B cell (primary cell): Measurements from ENCODE around the gene IRF9. TPM values are rescaled to one million over a fixed set of nuclear protein-coding genes. Genes with fewer than 3 reads are reported as not detected.
A peak's percentile ranks its signal among the peaks of the same experiment; 100 is the strongest.
"Not testable (repeated sequence)": the region's sequence is repeated elsewhere in the genome, so short reads cannot be mapped to it uniquely, and the experiment has no call there.

Experiments used
- ATAC-seq: fragments of 200-7000 bp; cut with Tn5 transposase; one replicate; pipeline ENCODE4 v1.10.0; 2021; ENCODE audit warnings: low read depth, mild to moderate bottlenecking, moderate number of reproducible peaks, moderate library complexity
- CTCF ChIA-PET: fragments of 350-600 bp; sonication (Branson Sonifier 250); formaldehyde crosslinking; loops from one replicate; lab custom pipeline; 2021; ENCODE audit warnings: antibody characterized with exemption, inconsistent platforms; lab: Charles Lee
- POLR2A ChIA-PET: fragments of 350-600 bp; sonication (Branson Sonifier 250); formaldehyde crosslinking; loops from one replicate; lab custom pipeline; 2021; ENCODE audit warnings: antibody characterized with exemption; lab: Charles Lee
- DNase-seq: peaks from one replicate; pipeline ENCODE4 v3.0.0; 2013
- H2AFZ ChIP-seq: 2 replicates; pipeline ENCODE4 v1.6.1; 2012; ENCODE audit warnings: mild to moderate bottlenecking, low read depth, low read length; ENCODE audit not compliant: insufficient read depth, poor library complexity, severe bottlenecking
- H3K27ac ChIP-seq, 2 donors: 1 replicate in 1 of 2; 2 replicates in 1 of 2; pipeline ENCODE4 v1.5.1; 2012 to 2013; ENCODE audit warnings: low read length in 2 of 2, mild to moderate bottlenecking in 2 of 2, moderate library complexity in 1 of 2
- H3K27me3 ChIP-seq, 4 experiments: fragments of 200-600 bp in 1 of 4; sonication (generic) in 1 of 4; replicated peaks in 1 of 4; 1 replicate in 2 of 4; 2 replicates in 2 of 4; pipeline versions ENCODE4 v1.6.1 to v1.7.0; 2013 to 2016; ENCODE audit warnings: low read length in 3 of 4, mild to moderate bottlenecking in 2 of 4, mixed read lengths in 1 of 4, moderate library complexity in 1 of 4; ENCODE audit not compliant: insufficient read depth in 4 of 4, control insufficient read depth in 3 of 4; ENCODE audit errors: control extremely low read depth in 1 of 4
- H3K36me3 ChIP-seq, 2 experiments: replicated peaks in 1 of 2; 1 replicate in 1 of 2; 2 replicates in 1 of 2; pipeline versions ENCODE4 v1.6.1 to v1.7.1; 2013; ENCODE audit warnings: low read length in 1 of 2; ENCODE audit not compliant: insufficient read depth in 2 of 2, control insufficient read depth in 1 of 2; ENCODE audit errors: control extremely low read depth in 1 of 2, extremely low read depth in 1 of 2
- H3K4me1 ChIP-seq, 2 donors: fragments of 200-600 bp in 1 of 2; sonication (generic) in 1 of 2; 1 replicate in 1 of 2; 2 replicates in 1 of 2; pipeline versions ENCODE4 v1.5.1 to v1.6.1; 2013 to 2017; ENCODE audit warnings: low read length in 2 of 2; ENCODE audit not compliant: control insufficient read depth in 2 of 2, insufficient read depth in 2 of 2
- H3K4me2 ChIP-seq: replicated peaks from 2 replicates; pipeline ENCODE3; 2012; ENCODE audit warnings: mild to moderate bottlenecking, low read depth, low read length; ENCODE audit not compliant: poor library complexity, severe bottlenecking
- H3K4me3 ChIP-seq, 5 experiments: fragments of 200-600 bp in 1 of 5; sonication (generic) in 1 of 5; 1 replicate in 3 of 5; 2 replicates in 2 of 5; pipeline versions ENCODE4 v1.5.1 to v1.7.0; 2011 to 2016; ENCODE audit warnings: low read length in 4 of 5, mild to moderate bottlenecking in 4 of 5, low read depth in 2 of 5, control low read depth in 1 of 5, moderate library complexity in 1 of 5; ENCODE audit not compliant: insufficient read depth in 1 of 5; ENCODE audit errors: control extremely low read depth in 1 of 5, extremely low read depth in 1 of 5
- H3K79me2 ChIP-seq: fragments of 200-600 bp; sonication (generic); one replicate; pipeline ENCODE4 v1.6.0; 2016; ENCODE audit warnings: low read length; ENCODE audit not compliant: control insufficient read depth, insufficient read depth
- H3K9ac ChIP-seq: fragments of 200-600 bp; sonication (generic); 2 replicates; pipeline ENCODE4 v1.6.1; 2017; ENCODE audit warnings: mild to moderate bottlenecking, low read length, moderate library complexity
- H3K9me3 ChIP-seq, 3 donors: one replicate each; pipeline versions ENCODE4 v1.6.1 to v1.7.1; 2013; ENCODE audit warnings: low read length in 2 of 3; ENCODE audit not compliant: control insufficient read depth in 2 of 3, insufficient read depth in 1 of 3; ENCODE audit errors: control extremely low read depth in 1 of 3
- H4K20me1 ChIP-seq: 2 replicates; pipeline ENCODE4 v1.6.0; 2012; ENCODE audit warnings: mild to moderate bottlenecking, low read length; ENCODE audit not compliant: insufficient read depth, control insufficient read depth, poor library complexity, severe bottlenecking
- H3K27ac Mint-ChIP-seq: one replicate; pipeline ENCODE4 v1.8.0; 2021; ENCODE audit warnings: mixed read lengths
- H3K27me3 Mint-ChIP-seq: one replicate; pipeline ENCODE4 v1.8.0; 2021; ENCODE audit warnings: mixed read lengths
- H3K4me1 Mint-ChIP-seq: one replicate; pipeline ENCODE4 v1.8.0; 2021; ENCODE audit warnings: mixed read lengths
- H3K4me3 Mint-ChIP-seq: one replicate; pipeline ENCODE4 v1.8.0; 2021; ENCODE audit warnings: mixed read lengths
- H3K9me3 Mint-ChIP-seq: one replicate; pipeline ENCODE4 v1.8.0; 2022; ENCODE audit warnings: mixed read lengths; ENCODE audit not compliant: insufficient read depth
- CTCF ChIP-seq: fragments of 200-600 bp; IDR thresholded peaks from one replicate; pipeline ENCODE4 v1.8.0; 2022; ENCODE audit warnings: antibody characterized with exemption, mild to moderate bottlenecking
- EZH2 ChIP-seq: IDR thresholded peaks from 2 replicates; pipeline ENCODE4 v1.6.1; 2012; ENCODE audit warnings: borderline replicate concordance, low read depth, mild to moderate bottlenecking, moderate library complexity, low read length; ENCODE audit not compliant: insufficient read depth, poor library complexity, severe bottlenecking
- WGBS: methylation state at CpG from one replicate; pipeline ENCODE4 v1.1.5; 2013; ENCODE audit warnings: missing lambda C conversion rate; ENCODE audit not compliant: insufficient coverage; 5-methylcytosine and 5-hydroxymethylcytosine counted together
- intact Hi-C: fragments of 100-400 bp; cut with micrococcal nuclease; formaldehyde crosslinking; loops from one replicate; pipeline ENCODE4 v1.10.0; 2022
- polyA plus RNA-seq: library from polyadenylated mRNA; depleted of rRNA; stranded (reverse); fragments of >200 nt; gene quantifications from 2 replicates; pipeline ENCODE4 v1.2.3, GENCODE V29; 2012
- total RNA-seq, 2 donors: library from RNA; stranded (reverse); fragments of 120-200 nt in 1 of 2; gene quantifications; 1 replicate in 1 of 2; 2 replicates in 1 of 2; pipeline versions ENCODE4 v1.2.3 to v1.2.4, GENCODE V29; 2013 to 2022

The IRF9 gene
- total and polyA plus RNA-seq, 2 donors (not counting 1 experiment from before 2014, with no cell fraction given) = 191 to 269 TPM

GRCh38 chr14:24197056-24197450 lies 36.0 kb downstream of the IRF9 start:
- DNase-seq = no peak
- Histone ChIP-seq H3K36me3 (peaks cover 0 to 17% of the 10 kb centered on the region in 2 experiments), H3K4me2 (peak overlapping the region; percentile 91), H2AFZ (no peak overlapping the region), H3K4me1 (peaks cover 25 to 26% of the 10 kb centered on the region in 2 donors), H3K9ac (no peak overlapping the region), H4K20me1 (no peaks in the 10 kb centered on the region), H3K27ac (peak overlapping the region; percentile 98 to 99), H3K4me3 (no peak overlapping the region), H3K27me3 (no peaks in the 10 kb centered on the region), H3K79me2 (peaks cover 70% of the 10 kb centered on the region), H3K9me3 (no peaks in the 10 kb centered on the region)
- TF ChIP-seq EZH2 (no peak), CTCF (no peak)
- ChIA-PET CTCF (interaction anchor here (1.0 to 2.3 kb wide), 4 partner anchors 16 to 36 kb away, joined by 4 to 21 read pairs (median 8); partner anchors contain the start of genes CHMP4A, IRF9 and MDP1), POLR2A (interaction anchor here (1.1 to 3.6 kb wide), 4 partner anchors 10 to 116 kb away, joined by 3 to 64 read pairs (median 10); partner anchors contain the start of genes CHMP4A, MDP1, PSME2 and RNF31)
- Mint-ChIP-seq H3K4me1 (peaks cover 49% of the 10 kb centered on the region), H3K4me3 (peak overlapping the region; percentile 89), H3K27ac (peak overlapping the region; percentile 80), H3K27me3 (no peaks in the 10 kb centered on the region), H3K9me3 (no peaks in the 10 kb centered on the region)
- intact Hi-C loops = loop anchor here (5.0 kb wide), 1 partner anchor 100 kb away; the partner anchor contains the start of genes DHRS1 and NOP9
- no peak for ATAC-seq
- WGBS = 0% methylated on average over 1 of the region's 2 CpGs

GRCh38 chr14:24198814-24199524 lies 37.9 kb downstream of the IRF9 start:
- no peaks in the 10 kb centered on the region for H3K9me3 ChIP-seq
- no peaks in the 10 kb centered on the region for H3K27me3 Mint-ChIP-seq
- DNase-seq (no peak), ATAC-seq (no peak)
- H4K20me1 ChIP-seq = no peaks in the 10 kb centered on the region
- no peak overlapping the region for H3K4me3 ChIP-seq
- no peaks in the 10 kb centered on the region for H3K27me3 ChIP-seq
- ChIA-PET POLR2A (no interaction called here), CTCF (interaction anchor here (0.7 kb wide), 1 partner anchor 211 kb away, joined by 3 read pairs; no protein-coding TSS in a partner anchor)
- H3K4me3 Mint-ChIP-seq = no peak overlapping the region
- peaks cover 37% of the 10 kb centered on the region for H3K4me1 Mint-ChIP-seq
- 87% methylated on average over 3 of the region's 7 CpGs for WGBS
- TF ChIP-seq CTCF = no peak
- no peaks in the 10 kb centered on the region for H3K9me3 Mint-ChIP-seq
- H3K27ac ChIP-seq = no peak overlapping the region
- intact Hi-C loops = loop anchor here (5.0 kb wide), 1 partner anchor 98 kb away; the partner anchor contains the start of genes DHRS1 and NOP9
- H3K27ac Mint-ChIP-seq = peak overlapping the region; percentile 60
- no peak overlapping the region for H3K9ac ChIP-seq
- H3K4me1 ChIP-seq = peaks cover 24 to 25% of the 10 kb centered on the region in 2 donors
- peaks cover 2 to 14% of the 10 kb centered on the region in 2 experiments for H3K36me3 ChIP-seq
- peaks cover 63% of the 10 kb centered on the region for H3K79me2 ChIP-seq
- H3K4me2 ChIP-seq = no peak overlapping the region
- H2AFZ ChIP-seq = no peak overlapping the region

GRCh38 chr14:24202538-24202937 lies 41.5 kb downstream of the IRF9 start:
- H3K4me3 Mint-ChIP-seq, H2AFZ ChIP-seq, DNase-seq, H3K27ac Mint-ChIP-seq, H3K9me3 ChIP-seq, H3K4me2 ChIP-seq, H3K27me3 Mint-ChIP-seq, CTCF ChIA-PET, intact Hi-C loops, H3K27ac ChIP-seq, H3K4me3 ChIP-seq, H3K9ac ChIP-seq, H3K27me3 ChIP-seq, ATAC-seq, H3K9me3 Mint-ChIP-seq, POLR2A ChIA-PET: not testable (repeated sequence)
- WGBS = 100% methylated on average over 4 of the region's 8 CpGs
- peaks cover 2 to 38% of the 10 kb centered on the region in 2 experiments for H3K36me3 ChIP-seq
- H3K4me1 ChIP-seq = peaks cover 10 to 13% of the 10 kb centered on the region in 2 donors
- peaks cover 66% of the 10 kb centered on the region for H3K79me2 ChIP-seq
- H4K20me1 ChIP-seq = peaks cover 16% of the 10 kb centered on the region
- peaks cover 23% of the 10 kb centered on the region for H3K4me1 Mint-ChIP-seq
